Measurements from ENCODE around the gene BEND3.

BEND3 gene

GRCh38 chr6:107080036-107080435, 35.3 kb downstream of the BEND3 start:
- no peak for DNase-seq

GRCh38 chr6:107079429-107079828, 35.9 kb downstream of the BEND3 start:
- DNase-seq: no peak

- no peak for DNase-seq
Observed at GRCh38 chr6:107077710-107078109, 37.6 kb downstream of the BEND3 start.

- DNase-seq: no peak
Observed at GRCh38 chr6:107075951-107076381, 39.3 kb downstream of the BEND3 start.

GRCh38 chr6:107070686-107071085, 44.6 kb downstream of the BEND3 start:
- DNase-seq: no peak

GRCh38 chr6:107069631-107070548, 45.4 kb downstream of the BEND3 start:
- DNase-seq: no peak

GRCh38 chr6:107068691-107069630, 46.4 kb downstream of the BEND3 start:
- no peak for DNase-seq

- no peak for DNase-seq
Observed at GRCh38 chr6:107066697-107067659, 48.3 kb downstream of the BEND3 start.

GRCh38 chr6:107064579-107065065, 50.7 kb downstream of the BEND3 start:
- DNase-seq: no peak

GRCh38 chr6:107062691-107063090, 52.6 kb downstream of the BEND3 start:
- no peak for DNase-seq

GRCh38 chr6:107061125-107062020, 53.9 kb downstream of the BEND3 start:
- DNase-seq: no peak

- no peak for DNase-seq
Observed at GRCh38 chr6:107060704-107061103, 54.6 kb downstream of the BEND3 start.

GRCh38 chr6:107059606-107060005, 55.7 kb downstream of the BEND3 start:
- no peak for DNase-seq

- no peak for DNase-seq
Observed at GRCh38 chr6:107057679-107058078, 57.6 kb downstream of the BEND3 start.

GRCh38 chr6:107056796-107057195, 58.5 kb downstream of the BEND3 start:
- no peak for DNase-seq

GRCh38 chr6:107047807-107048206, 67.5 kb downstream of the BEND3 start:
- no peak for DNase-seq

GRCh38 chr6:107045826-107046675, 69.3 kb downstream of the BEND3 start:
- no peak for DNase-seq

GRCh38 chr6:107033126-107033525, 82.2 kb downstream of the BEND3 start:
- DNase-seq: no peak

- no peak for DNase-seq
Observed at GRCh38 chr6:107032051-107032450, 83.3 kb downstream of the BEND3 start.

GRCh38 chr6:107030151-107030550, 85.2 kb downstream of the BEND3 start:
- DNase-seq: no peak
